Psoas muscle (tissue), 8 donors: Measurements from ENCODE around the gene EPC1. TPM values are rescaled to one million over a fixed set of nuclear protein-coding genes. Genes with fewer than 3 reads are reported as not detected.

ENCODE experiments used
- ATAC-seq, 4 donors: fragments of 200-7000 bp; cut with Tn5 transposase; one replicate each; pipeline ENCODE4 v1.9.1; 2020; ENCODE audit warnings: moderate library complexity in 3 of 4, mild to moderate bottlenecking in 2 of 4
- DNase-seq, 2 donors: peaks; one replicate each; pipeline ENCODE4 v3.0.0-alpha.2; 2020
- H3K27ac ChIP-seq: fragments of 200-600 bp; one replicate; pipeline ENCODE4 v1.8.0; 2022
- H3K27me3 ChIP-seq, 3 donors: fragments of 200-600 bp in 1 of 3; one replicate each; pipeline versions ENCODE4 v1.6.1 to v1.8.0; 2013 to 2022; ENCODE audit warnings: low read length in 2 of 3, mild to moderate bottlenecking in 2 of 3, moderate library complexity in 1 of 3; ENCODE audit not compliant: insufficient read depth in 3 of 3
- H3K36me3 ChIP-seq, 2 donors: fragments of 200-600 bp in 1 of 2; one replicate each; pipeline versions ENCODE4 v1.6.1 to v1.8.0; 2013 to 2022; ENCODE audit warnings: low read depth in 1 of 2, mild to moderate bottlenecking in 1 of 2, moderate library complexity in 1 of 2; ENCODE audit not compliant: insufficient read depth in 1 of 2
- H3K4me1 ChIP-seq: fragments of 200-600 bp; one replicate; pipeline ENCODE4 v1.8.0; 2022
- H3K4me3 ChIP-seq: fragments of 200-600 bp; one replicate; pipeline ENCODE4 v1.8.0; 2022; ENCODE audit warnings: mild to moderate bottlenecking
- H3K9me3 ChIP-seq: fragments of 200-600 bp; one replicate; pipeline ENCODE4 v1.8.0; 2022
- CTCF ChIP-seq: fragments of 200-600 bp; IDR thresholded peaks from one replicate; pipeline ENCODE4 v1.8.0; 2022; ENCODE audit warnings: antibody characterized with exemption
- WGBS, 3 donors: extraction: QIAGEN DNeasy Blood & Tissue Kit; methylation state at CpG; one replicate each; pipeline versions ENCODE4 v1.1.6 to v1.1.7; 2013; 5-methylcytosine and 5-hydroxymethylcytosine counted together
- intact Hi-C, 2 donors: fragments of 100-400 bp; cut with DNase I; formaldehyde crosslinking; loops; one replicate each; pipeline versions ENCODE4 v1.11.0 to v1.14.2; 2022
- polyA plus RNA-seq, 3 donors: library from polyadenylated mRNA; stranded (reverse); fragments of 200-250 nt; gene quantifications; one replicate each; pipeline ENCODE4 v1.2.3, GENCODE V29; 2013
- total RNA-seq, 4 donors: library from RNA; stranded (reverse); fragmentation: NEBNext Ultra II Directional in 2 of 4; extraction: Animal tissue kit (Norgen Biotek cat#: 25700) in 2 of 4; gene quantifications; one replicate each; pipeline versions ENCODE4 v1.2.1 to v1.2.4, GENCODE V29; 2021 to 2023
- donor health status: healthy with polysubstance abuse.
- donor health status: DM: no; HTN: no; CAD: no; lungs with moderate emphysema.
- donor health status: Bipolar disorder and iron deficiency.
- donor health status: healthy.
- donor health status: DM: yes; HTN: yes; CAD: no.
- donor health status: DM: no; HTN: no; CAD: no.
- donor health status: DM: no; HTN: no; CAD: no.
- donor health status: DM: yes; HTN: yes; CAD: no.

Gene EPC1
- total and polyA plus RNA-seq, 7 donors, result 19.5 to 37.1 (median 23.4) TPM

GRCh38 chr10:32279795-32280194, 67.2 kb downstream of the EPC1 start:
- Histone ChIP-seq H3K9me3 (no peaks in the 10 kb centered on the region), H3K27me3 (no peaks in the 10 kb centered on the region), H3K4me1 (no peaks in the 10 kb centered on the region), H3K36me3 (peaks cover 0 to 66% of the 10 kb centered on the region in 2 donors), H3K27ac (no peak overlapping the region), H3K4me3 (no peak overlapping the region)
- no peak for TF ChIP-seq CTCF
- WGBS, 3 donors, result 88 to 97% (median 88%) methylated on average over 1 of the region's 1 CpG
- intact Hi-C loops, result loop anchor here in 1 of 2 donors (5.0 kb wide), 1 partner anchor 58 kb away; no protein-coding TSS in a partner anchor
- DNase-seq, result no peak
- no peak for ATAC-seq

- WGBS, 3 donors, result 49 to 58% (median 49%) methylated on average over 1 of the region's 1 CpG
- intact Hi-C loops, result no loop called here
- H3K9me3 ChIP-seq, result no peaks in the 10 kb centered on the region
- DNase-seq (no peak), ATAC-seq (no peak)
- no peak overlapping the region for H3K27ac ChIP-seq
- peaks cover 3 to 69% of the 10 kb centered on the region in 2 donors for H3K36me3 ChIP-seq
- no peak for TF ChIP-seq CTCF
- H3K4me3 ChIP-seq, result no peak overlapping the region
- no peaks in the 10 kb centered on the region for H3K4me1 ChIP-seq
- H3K27me3 ChIP-seq, result no peaks in the 10 kb centered on the region
Measured at GRCh38 chr10:32273336-32273735, 73.6 kb downstream of the EPC1 start.

- H3K27me3 ChIP-seq, result no peaks in the 10 kb centered on the region
- H3K27ac ChIP-seq, result no peak overlapping the region
- no peaks in the 10 kb centered on the region for H3K4me1 ChIP-seq
- intact Hi-C loops, result no loop called here
- ATAC-seq (peak; percentile 25 to 63 (median 58)), DNase-seq (no peak)
- H3K9me3 ChIP-seq, result no peaks in the 10 kb centered on the region
- TF ChIP-seq CTCF, result no peak
- H3K4me3 ChIP-seq, result no peak overlapping the region
- 73 to 84% (median 79%) methylated on average over 3 of the region's 3 CpGs for WGBS, 3 donors
- peaks cover 6 to 75% of the 10 kb centered on the region in 2 donors for H3K36me3 ChIP-seq
Measured at GRCh38 chr10:32271617-32272016, 75.3 kb downstream of the EPC1 start.

- H3K27ac ChIP-seq, result no peak overlapping the region
- WGBS, 3 donors, result 86 to 91% (median 90%) methylated on average over 2 of the region's 2 CpGs
- DNase-seq (no peak), ATAC-seq (no peak)
- no peaks in the 10 kb centered on the region for H3K4me1 ChIP-seq
- intact Hi-C loops, result no loop called here
- H3K4me3 ChIP-seq, result no peak overlapping the region
- H3K27me3 ChIP-seq, result no peaks in the 10 kb centered on the region
- peaks cover 6 to 72% of the 10 kb centered on the region in 2 donors for H3K36me3 ChIP-seq
- TF ChIP-seq CTCF, result no peak
- H3K9me3 ChIP-seq, result no peaks in the 10 kb centered on the region
Measured at GRCh38 chr10:32269343-32270100, 77.4 kb downstream of the EPC1 start.

GRCh38 chr10:32268788-32269187, 78.2 kb downstream of the EPC1 start:
- Histone ChIP-seq H3K4me3 (no peak overlapping the region), H3K27me3 (no peaks in the 10 kb centered on the region), H3K27ac (no peak overlapping the region), H3K9me3 (no peaks in the 10 kb centered on the region), H3K36me3 (peaks cover 6 to 68% of the 10 kb centered on the region in 2 donors), H3K4me1 (no peaks in the 10 kb centered on the region)
- intact Hi-C loops, result no loop called here
- no peak for TF ChIP-seq CTCF
- ATAC-seq (no peak), DNase-seq (no peak)
- WGBS, 3 donors, result 67 to 80% (median 71%) methylated on average over 4 of the region's 4 CpGs
